ENCODE measurements around the gene TMLHE.
"Not testable (repeated sequence)": the region's sequence is repeated elsewhere in the genome, so short reads cannot be mapped to it uniquely, and the experiment has no call there.

The TMLHE gene, protein sequence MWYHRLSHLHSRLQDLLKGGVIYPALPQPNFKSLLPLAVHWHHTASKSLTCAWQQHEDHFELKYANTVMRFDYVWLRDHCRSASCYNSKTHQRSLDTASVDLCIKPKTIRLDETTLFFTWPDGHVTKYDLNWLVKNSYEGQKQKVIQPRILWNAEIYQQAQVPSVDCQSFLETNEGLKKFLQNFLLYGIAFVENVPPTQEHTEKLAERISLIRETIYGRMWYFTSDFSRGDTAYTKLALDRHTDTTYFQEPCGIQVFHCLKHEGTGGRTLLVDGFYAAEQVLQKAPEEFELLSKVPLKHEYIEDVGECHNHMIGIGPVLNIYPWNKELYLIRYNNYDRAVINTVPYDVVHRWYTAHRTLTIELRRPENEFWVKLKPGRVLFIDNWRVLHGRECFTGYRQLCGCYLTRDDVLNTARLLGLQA

DNA sequence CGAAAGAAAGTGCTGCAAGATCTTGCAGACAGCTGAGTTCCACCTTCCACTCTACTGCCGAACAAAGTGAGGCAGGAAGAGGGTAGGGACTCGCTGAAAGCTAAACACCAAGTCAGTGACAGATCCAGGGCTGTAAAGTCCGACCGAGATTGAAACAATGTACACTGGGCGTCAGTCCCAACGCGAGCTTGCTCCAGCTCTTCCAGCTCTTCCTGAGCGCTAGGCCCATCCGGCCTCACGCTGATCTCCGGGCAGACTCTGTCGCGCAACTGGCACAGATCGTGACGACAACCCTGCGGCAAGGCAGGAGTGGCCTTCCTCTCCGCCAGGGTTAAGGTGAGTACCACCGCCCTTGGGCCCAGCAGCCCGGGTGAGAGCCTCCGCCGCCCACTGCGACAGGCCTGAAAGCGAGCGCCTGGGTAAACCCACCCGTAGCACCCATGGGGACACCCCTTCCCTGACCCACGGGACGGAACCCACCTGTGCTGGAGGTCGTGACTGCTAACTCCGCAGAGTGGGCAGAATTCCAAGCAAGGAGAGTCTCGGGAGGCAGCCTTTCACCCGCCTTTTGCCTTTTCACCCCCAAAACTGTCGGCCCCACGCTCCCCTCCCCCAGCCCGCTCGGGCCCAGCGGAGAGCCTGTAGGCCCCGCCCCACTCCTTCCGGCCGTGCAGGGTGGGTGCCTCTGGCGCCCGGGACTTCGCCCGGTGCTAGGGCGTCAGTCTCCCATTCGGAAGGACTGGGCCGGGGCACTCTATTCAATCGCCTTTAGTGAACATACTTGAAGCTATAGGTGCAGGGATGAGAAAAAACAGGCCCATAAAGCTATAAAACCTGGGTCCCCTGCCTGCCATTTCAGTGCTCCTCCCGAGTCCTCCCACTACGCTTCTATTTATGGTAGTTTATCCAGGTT lies at the start of gene TMLHE, which contains the start of gene SPRY3:
Gene TMLHE, minus strand, starts transcription at position 641 of the 913 bp plus-strand sequence. CDS start 67,676 bp downstream, outside the sequence.
Gene SPRY3, plus strand, starts transcription at position 275 of the 913 bp plus-strand sequence.
- DNase-seq (ENCODE audit: low spot score) = peak; percentile 55

DNA sequence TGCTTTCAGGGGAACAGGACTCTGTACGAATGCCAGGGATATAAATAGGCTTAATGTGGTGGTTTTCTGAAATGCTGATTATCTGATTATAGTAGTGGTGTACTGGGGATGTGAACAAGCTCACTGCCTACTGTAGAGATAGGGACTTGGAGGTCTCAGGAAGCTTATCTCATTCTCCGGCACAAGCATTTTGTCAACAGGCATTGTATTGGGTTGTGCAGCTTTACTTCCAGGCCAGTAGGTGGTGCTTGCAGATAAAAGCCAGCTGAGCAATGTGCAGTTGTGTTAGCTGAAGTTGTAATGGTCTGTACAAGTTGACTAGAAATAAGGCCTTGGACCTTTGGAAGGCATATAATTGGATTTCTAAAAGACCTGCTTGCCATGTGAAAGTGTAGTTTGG lies 49.5 kb upstream of the TMLHE start:
- DNase-seq (ENCODE audit: low spot score) = no peak

DNA sequence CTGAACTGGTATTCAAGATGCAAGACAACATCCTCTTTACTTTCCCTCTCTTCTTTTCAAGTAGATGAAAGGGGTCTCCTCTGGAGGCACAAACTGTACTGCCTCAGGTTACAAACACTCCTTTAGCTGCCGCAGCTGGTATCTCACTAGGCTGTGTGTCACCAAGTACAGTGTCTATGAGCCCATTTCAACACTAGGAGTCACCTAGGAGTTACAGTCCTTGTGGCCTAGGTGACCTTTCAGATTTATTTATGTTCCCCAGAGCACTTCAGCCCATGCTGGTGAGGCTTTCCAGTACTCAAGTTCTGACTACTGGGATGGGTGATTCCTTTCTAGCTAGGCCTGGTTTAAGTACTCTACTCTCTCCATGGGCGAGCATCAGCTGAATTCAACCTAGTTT lies 32.4 kb upstream of the TMLHE start:
- no peak for DNase-seq (ENCODE audit: low spot score)

DNA sequence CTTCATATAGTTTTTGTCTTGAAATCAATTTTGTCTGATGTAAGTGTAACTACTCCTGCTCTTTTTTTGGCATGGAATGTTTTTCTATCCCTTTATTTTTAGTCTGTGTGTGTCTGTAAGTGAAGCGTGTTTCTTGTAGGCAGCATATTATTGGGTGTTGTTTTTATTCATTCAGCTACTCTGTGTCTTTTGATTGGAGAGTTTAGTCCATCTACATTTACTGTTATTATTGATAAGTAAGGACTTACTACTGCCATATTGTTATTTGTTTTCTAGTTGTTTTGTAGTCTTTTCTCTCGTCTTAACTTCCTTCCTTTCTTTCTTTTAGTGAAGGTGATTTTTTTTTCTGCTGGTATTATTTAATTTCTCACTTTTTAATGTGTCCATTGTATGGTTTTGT lies 30.5 kb upstream of the TMLHE start:
- DNase-seq (ENCODE audit: low spot score) = no peak

DNA sequence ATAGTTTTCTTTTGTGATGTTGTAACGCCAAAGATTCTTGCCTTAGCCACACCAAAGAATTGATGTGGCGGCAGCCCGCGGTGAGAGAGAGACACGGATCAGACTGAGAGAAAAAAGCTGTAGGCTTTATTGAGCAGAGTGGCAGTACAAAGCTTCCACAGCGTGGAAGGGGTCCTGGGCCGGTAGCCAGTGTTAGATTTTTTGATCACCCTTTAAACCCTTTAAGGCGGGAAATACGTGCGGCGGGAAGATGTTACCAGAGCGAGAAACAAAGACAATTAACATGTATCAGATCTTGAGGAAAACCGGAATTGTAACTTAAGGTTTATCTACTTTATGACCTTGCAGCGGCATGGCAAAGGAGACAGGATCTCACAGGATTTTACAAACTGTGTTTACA lies 28.6 kb upstream of the TMLHE start:
- not testable (repeated sequence) for DNase-seq (ENCODE audit: low spot score)

DNA sequence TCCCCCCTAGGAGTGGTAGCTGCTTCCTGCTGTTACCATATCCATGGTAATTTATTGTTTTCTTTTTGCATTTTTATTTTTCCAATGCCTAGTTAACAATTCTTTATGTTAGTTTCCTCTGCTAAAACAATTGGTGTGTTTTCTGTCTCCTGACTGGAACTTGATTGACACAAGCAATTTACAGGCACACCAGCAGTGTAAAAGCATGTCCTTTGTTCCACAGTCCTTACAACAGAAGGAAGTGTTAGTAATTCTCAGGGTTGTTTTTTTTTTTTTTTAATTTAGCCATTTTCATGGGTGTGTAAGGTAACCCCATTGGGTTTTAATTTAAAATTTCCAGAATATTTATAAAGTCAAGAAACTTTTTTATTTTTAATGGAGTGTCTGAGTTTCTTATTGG lies 25.0 kb upstream of the TMLHE start:
- no peak for DNase-seq (ENCODE audit: low spot score)

DNA sequence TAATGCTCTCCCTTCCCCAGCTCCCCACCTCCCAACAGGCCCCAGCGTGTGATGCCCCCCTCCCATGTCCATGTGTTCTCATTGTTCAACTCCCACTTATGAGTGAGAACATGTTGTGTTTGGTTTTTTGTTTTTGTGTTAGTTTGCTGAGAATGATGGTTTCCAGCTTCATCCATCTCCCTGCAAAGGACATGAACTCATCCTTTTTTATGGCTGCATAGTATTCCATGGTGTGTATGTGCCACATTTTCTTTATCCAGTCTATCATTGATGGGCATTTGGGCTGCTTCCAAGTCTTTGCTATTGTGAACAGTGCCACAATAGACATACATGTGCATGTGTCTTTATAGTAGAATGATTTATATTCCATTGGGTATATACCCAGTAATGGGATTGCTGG lies 22.3 kb upstream of the TMLHE start:
- DNase-seq (ENCODE audit: low spot score) = not testable (repeated sequence)

DNA sequence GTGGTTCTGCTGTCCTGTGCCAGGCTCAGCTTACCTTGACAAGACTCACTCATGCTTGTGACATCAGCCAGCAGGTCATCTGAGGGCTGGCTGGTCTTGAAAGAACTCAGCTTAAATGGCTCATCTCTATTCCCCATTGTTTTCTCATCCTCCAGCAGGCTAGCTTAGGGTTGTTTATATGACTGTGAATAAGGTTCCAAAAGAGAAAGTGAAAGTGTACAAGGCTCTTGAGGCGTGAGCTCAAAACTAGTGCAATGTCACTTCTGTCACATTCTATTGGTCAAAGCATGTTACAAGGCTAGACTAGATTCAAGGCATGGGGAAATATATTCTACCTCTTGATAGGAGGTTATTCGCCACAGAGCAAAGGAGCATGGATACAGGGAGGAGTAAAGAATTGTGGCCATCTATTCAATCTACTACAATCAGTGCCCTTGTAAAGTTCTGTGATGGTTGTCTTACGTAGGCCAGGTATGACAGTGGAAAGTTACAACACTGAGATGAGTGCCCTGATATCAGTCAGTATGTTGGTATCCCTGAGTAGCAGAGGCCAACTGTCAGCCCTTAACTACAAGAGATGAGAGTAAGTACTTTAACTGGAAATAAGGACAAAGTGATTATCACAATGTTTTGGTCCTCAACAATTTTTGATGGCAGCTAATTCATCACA lies 19.8 kb upstream of the TMLHE start:
- DNase-seq (ENCODE audit: low spot score) = no peak

DNA sequence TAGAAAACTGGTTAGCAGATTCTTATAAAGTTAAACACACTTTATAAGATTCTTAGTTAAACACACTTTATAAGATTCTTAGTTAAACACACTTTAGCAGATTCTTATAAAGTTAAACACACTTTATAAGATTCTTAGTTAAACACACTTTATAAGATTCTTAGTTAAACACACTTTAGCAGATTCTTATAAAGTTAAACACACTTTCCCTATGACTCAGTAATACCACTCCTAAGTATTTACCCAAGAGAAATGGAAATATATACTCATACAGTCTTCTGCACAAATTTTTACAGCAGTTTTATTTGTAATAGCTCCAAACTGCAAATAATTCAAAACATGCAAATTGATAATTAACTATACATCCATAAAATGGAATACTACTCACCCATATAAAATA lies 7.4 kb upstream of the TMLHE start:
- DNase-seq (ENCODE audit: low spot score) = not testable (repeated sequence)

DNA sequence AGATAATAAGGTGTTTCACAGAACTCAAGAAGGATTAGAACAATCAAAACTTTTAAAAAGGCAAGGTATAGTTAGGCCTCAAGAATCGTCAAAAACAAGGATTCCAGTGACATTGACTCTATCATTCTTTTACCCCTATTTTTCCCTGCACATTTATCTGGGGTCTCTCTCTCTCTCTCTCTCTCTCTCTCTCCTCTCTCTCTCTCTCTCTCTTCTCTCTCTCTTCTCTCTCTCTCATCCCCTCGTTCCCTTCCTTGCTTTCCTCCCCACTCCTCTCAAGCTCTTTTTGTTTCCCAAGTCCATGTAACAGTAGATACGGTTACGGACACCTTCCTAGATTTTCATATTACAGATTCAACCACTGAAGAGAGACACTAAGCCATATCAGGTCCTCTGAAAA lies 3.2 kb upstream of the TMLHE start:
- DNase-seq (ENCODE audit: low spot score) = no peak

DNA sequence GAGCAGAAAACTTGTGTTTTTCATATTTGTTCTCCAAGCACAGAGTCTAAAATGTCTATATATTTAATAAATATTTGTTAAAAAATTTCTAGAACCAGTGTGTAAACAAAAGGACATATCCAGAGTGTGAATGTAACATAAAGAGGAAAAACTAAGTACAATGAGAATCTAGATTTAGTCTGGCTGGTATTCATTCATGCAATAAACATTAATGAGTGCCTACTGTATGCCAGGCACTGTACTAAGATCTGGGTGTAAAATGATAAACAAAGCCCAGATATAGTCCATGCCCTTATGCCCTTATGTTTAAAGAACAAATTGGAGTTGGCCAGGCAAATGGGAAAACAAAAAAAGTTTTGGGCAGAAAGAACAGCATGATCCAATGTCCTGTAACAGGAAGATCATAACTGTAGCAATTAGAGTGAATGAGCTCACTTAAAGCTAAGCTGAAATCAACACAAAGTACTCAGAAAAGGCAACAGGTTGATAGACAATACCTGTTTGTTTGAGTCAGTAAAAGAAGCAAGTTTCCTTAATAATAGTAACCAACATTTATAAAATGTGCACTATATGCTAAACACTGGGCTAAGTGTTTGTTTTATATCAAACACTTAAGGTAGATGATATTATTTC lies 1.3 kb upstream of the TMLHE start:
- DNase-seq (ENCODE audit: low spot score) = no peak

DNA sequence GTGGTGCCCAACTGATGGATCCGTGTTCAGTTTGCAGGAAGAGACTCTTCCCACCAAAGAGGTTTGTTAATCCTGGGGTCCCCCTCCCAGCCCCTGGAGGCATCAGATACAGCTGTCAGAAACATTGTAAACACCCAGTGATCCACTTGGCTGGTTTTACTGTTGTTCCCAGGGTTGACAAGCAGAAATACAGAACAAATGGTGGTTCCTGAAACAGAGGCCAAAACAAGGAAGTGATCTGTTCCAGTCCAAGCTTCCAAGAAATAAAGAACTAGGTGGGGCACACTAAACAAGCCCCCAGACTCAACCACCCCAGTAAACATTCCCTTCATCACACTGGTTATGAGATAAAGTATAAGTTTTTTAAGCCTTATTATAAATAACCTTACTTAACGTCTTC lies 1.4 kb downstream of the TMLHE start:
- DNase-seq (ENCODE audit: low spot score) = no peak

DNA sequence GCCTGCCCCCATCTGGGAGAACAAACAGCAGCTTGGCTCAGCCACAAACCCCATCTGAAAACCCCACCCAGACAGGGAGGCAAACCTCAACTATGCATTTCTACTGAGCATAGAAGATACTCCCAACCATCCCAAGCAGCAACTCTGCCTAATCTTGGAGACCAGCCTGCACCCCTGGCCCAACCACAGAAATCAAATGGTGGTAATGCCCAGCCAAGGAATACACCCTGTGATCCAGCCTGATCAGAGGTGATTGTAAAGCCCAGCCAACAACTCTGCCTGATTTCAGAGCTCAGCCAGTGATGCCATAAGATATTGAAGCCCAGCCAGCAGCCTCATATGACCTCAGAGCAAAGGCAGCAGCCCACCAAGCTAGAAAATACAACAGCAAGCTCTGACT lies 19.8 kb downstream of the TMLHE start:
- DNase-seq (ENCODE audit: low spot score) = no peak

DNA sequence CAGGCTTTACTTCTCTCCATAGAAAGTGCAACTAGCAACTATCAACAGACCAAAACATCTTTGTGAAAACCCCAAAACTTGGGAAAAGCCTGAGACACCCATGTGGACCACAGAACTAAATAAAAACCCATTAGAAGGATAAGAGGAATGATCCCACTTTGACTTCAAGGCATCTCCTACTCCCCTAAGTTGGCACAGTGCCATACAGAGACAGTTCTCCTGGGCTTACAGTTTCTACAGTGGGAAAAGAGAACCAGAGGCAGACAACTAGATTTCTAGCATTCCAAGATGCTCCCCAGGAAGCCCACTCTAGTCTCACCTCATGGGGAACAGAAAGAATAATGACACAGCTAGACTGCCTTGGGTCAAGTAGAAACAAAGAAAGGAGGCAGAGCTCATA lies 20.4 kb downstream of the TMLHE start:
- DNase-seq (ENCODE audit: low spot score) = no peak

DNA sequence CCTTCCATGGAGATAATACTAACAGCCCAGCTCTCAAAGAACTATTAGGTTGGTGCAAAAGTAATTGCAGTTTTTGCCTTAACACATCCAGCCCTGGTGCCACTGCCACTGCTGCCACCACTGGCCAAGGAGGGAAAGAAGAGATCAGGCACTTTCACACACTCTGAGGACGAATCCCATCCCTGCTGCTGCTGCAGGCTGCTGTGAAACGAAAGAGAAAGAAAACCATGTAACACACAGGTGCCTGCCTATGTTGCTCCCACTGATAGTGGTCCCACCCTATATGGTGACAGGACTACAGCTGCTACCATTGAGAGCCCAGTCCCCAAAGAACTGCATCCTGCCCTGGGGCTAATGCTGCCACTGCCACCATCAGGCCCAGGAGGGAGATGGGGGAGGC lies 35.1 kb downstream of the TMLHE start:
- DNase-seq (ENCODE audit: low spot score) = no peak

DNA sequence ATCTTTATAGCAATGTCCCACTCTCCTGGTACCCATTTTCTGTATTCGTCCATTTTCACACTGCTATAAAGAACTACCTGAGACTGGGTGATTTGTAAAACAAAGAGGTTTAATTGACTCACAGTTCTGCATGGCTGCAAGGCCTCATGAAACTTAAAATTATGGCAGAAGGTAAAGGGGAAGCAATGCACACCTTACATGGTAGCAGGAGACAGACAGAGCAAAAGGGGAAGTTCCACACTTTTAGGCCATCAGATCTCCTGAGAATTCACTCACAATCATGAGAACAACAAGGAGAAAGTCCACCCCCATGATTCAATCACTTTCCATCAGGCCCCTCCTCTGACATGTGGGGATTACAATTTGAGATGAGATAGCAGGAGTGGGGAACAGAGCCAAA lies 49.7 kb downstream of the TMLHE start:
- DNase-seq (ENCODE audit: low spot score) = no peak

DNA sequence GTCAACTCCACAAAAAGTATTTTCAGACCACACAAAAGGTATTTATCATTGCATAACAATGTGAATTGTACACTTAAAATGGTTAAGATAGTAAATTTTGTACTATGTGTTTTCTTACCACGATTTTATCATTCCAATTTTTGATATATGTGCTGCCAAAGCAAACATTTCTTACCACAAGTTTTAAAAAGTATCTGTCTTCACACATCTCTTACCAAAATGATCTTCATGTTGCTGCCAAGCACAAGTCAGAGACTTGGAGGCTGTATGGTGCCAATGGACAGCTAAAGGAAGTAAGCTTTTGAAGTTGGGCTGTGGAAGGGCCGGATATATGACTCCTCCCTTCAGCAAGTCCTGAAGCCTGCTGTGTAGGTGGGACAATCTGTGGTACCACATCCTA lies 67.9 kb downstream of the TMLHE start:
- no peak for DNase-seq (ENCODE audit: low spot score)

DNA sequence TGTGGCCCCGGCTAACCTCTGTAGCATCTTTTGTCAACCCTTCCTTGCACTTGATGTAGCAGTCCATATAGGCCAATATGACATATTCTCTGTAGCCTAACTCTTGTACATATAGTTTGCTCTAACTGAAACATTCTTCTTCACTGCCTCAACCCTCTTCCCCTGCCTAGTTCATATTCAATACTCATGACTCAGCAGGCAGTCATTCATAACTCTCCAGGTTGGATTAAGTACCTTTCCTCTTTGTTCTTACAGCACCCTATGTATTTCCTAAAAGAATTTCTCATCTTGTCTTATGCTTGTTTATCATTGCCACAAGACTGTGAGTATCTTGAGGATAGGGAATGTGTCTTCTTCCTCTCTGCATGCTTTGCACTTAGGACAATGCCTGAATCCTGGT lies 76.9 kb downstream of the TMLHE start:
- DNase-seq (ENCODE audit: low spot score) = no peak

DNA sequence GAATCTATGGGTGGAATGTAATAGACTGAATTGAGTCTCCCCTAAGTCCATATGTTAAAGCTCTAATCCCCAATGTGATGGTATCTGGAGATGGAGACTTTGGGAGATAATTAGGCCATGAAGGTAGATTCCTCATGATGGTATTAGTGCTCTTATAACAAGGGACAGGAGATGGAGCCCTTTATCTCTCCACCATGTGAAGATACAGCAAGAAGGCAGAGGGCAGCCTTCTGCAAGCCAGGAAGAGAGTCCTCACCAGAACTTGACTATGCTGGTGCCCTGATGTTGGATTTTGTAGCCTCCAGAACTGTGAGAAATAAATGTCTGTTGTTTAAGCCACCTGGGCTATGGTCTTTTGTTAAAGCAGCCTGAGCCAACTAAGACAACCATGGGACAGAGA lies 78.0 kb downstream of the TMLHE start:
- no peak for DNase-seq (ENCODE audit: low spot score)

DNA sequence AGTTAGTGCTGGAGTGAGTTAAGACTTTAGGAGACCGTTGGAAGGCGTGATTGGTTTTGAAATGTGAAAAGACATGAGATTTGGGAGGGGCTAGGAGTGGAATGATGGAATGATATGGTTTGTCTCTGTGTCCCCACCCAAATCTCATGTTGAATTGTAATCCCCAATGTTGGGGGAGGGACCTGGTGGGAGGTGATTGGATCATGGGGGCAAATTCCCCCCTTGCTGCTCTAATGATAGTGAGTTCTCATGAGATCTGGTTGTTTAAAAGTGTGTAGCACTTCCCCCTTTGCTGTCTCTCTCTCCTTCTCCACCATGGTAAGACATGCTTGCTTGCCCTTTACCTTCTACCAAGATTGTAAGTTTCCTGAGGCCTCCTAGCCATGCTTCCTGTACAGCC lies 85.7 kb downstream of the TMLHE start:
- not testable (repeated sequence) for DNase-seq (ENCODE audit: low spot score)

DNA sequence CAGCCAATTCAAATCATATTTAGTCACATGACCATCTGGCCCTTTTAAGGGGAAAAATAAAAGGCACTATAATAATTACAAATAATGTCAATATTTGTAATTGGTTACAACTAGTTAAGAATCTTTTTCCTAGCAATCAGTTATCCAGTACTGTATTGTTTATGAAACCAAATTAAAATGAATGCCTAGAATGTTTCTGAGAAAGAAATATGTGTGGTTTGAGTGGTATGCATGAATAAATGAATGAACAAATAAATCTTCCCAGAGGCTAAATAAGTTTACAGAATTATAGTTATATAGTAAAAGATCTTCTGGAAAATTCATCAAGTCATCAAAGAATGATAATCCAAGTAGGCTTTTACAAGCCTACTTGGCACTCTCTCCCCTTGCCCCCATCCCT lies 98.5 kb downstream of the TMLHE start:
- no peak for DNase-seq (ENCODE audit: low spot score)

DNA sequence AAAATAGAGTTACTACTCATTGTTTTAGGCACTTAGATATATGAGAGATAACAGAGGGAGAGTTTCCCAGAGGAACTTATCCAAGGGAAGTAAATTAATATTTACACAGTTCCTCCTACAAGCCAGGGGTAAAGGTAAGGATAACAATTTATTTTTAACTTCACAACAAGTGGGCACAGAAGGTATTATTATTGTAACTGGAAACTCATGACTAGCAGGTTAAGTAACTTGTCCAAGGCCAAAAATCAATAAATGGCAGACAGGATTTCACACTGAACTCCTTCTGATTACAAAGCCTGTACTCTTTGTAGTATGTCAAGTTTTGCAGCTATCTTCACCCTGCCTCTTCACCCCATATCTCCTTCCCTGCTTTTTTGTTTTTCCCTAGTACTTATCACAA lies 107.5 kb downstream of the TMLHE start:
- no peak for DNase-seq (ENCODE audit: low spot score)

Data from AG08396 (cell line).